HG03135 (cell line): ENCODE data around the gene MIPOL1.
"Not testable (repeated sequence)": the region's sequence is repeated elsewhere in the genome, so short reads cannot be mapped to it uniquely, and the experiment has no call there.

ENCODE experiments used
- ATAC-seq: cut with Tn5 transposase; IDR thresholded peaks from one replicate; pipeline ENCODE4 v1.9.1; 2021; ENCODE audit warnings: mild to moderate bottlenecking, moderate library complexity; ENCODE audit not compliant: unreplicated experiment

The MIPOL1 gene

DNA sequence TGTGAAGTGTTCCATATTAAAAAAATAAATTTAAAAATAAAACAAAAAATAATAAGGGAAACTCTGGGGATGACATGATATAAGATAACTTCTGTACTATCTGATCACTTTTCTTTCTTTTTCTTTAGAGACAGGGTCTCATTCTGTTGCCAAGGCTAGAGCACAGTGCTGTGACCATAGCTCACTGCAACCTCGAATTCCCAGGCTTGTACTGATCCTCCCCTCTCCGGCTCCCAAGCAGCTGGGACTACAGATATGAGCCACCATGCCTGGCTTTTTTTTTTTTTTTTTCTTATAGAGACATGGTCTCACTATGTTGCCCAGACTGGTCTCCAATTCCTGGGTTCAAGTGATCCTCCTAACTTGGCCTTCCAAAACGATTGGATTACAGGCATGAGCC is 10.4 kb upstream of the MIPOL1 start:
- ATAC-seq = no peak

- ATAC-seq = not testable (repeated sequence)
Observed at GRCh38 chr14:37187840-37188577, 9.7 kb upstream of the MIPOL1 start.

DNA sequence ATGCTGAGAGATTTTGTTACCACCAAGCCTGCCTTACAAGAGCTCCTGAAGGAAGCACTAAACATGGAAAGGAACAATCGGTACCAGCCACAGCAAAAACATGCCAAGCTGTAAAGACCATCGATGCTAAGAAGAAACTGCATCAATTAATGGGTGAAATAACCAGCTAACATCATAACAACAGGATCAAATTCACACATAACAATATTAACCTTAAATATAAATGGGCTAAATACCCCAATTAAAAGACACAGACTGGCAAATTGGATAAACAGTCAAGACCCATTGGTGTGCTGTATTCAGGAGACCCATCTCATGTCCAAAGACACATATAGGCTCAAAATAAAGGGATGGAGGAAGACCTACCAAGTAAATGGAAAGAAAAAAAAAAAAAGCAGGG is 8.0 kb upstream of the MIPOL1 start:
- not testable (repeated sequence) for ATAC-seq

DNA sequence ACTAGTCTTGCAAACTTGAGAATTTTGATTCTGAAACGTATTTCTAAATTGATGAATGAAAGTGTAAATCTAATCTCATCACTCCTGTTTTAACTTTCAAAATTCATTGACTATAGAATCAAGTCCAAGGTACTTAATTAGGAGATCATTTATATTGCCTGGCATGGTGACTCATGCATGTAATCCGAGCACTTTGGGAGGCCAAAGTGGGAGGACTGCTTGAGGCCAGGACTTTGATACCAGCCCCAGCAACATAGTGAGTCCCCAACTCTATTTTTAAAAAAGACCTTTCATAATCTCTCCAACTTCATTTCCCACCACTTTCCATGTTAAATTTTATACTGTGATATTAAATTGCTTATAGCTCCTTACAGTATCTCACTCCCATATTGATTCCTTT is 3.0 kb upstream of the MIPOL1 start:
- no peak for ATAC-seq

GRCh38 chr14:37195327-37195726 is 2.4 kb upstream of the MIPOL1 start:
- ATAC-seq = no peak

- ATAC-seq = no peak
Observed at GRCh38 chr14:37196604-37197420, 925 bp upstream of the MIPOL1 start.

DNA sequence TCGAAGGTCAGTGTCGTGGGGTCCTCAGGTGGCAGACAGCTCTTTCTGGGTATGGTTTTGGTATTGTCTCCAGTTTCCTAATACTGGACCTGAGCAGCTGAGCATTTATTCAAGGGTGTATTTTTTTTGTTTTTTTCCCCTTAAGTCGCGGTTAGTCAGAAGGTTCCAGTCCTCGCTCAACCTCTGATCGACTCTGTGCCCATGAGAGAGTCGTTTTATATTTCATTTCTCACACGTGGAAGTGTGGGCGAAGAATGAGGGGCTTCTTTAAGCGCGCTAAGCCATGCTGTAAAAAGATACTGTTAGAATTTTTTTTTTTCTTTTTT is 499 bp downstream of the MIPOL1 start:
- ATAC-seq = no peak

DNA sequence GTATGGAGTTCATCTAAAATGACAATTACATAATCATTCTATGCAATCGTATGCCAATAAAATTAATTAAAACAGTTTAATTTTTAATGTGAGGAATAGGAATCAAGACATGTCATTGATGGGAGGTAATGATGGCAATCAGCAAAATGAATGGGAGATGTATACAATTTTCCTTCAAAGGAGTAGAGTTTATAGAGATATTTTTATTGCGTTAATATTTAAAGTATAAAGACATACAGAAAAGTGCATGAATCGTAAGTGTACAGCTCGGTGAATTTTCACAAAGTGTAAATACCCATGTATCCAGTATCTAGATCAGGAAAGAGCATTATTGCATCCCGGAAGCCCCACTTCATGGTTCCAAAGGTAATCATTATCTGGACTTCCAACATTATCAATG is 1.2 kb downstream of the MIPOL1 start:
- ATAC-seq = no peak

DNA sequence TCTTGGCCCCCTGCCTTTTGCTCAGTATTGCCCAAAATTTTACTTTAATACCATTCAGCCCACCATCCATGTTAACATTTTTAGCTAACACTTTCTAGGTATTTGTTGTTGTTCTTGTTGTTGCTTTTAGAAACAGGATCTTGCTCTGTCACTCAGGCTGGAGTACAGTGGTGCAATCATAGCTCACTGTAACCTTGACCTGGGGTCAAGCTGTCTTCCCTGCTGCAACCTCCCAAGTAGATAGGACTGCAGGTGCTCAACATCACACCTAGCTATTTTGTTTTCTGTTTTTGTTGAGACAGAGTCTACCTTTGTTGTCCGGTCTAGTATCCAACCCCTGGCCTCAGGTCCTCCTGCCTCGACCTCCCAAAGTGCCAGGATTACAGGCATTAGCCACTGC is 4.0 kb downstream of the MIPOL1 start:
- ATAC-seq = no peak

GRCh38 chr14:37202265-37202664 is 4.5 kb downstream of the MIPOL1 start:
- no peak for ATAC-seq

GRCh38 chr14:37202812-37203211 is 5.1 kb downstream of the MIPOL1 start:
- ATAC-seq = no peak

DNA sequence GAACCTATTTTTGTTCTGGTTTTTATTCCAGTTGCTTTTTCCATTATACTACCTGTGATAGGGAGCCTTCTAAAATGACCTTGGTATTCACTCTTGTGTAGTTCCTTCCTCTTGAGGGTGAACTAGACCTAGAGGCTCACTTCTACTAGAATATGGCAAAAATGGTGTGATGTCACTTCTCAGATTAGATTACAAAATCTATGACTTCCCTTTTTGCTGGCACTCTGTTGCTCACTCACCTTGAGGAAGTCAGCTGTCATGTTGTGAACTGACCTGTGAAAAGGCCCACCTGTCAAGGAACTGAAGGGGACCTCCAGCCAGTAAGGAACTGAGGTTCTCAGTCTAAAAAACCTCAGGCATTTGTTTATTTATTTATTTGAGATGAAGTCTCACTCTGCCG is 5.7 kb downstream of the MIPOL1 start:
- ATAC-seq = no peak

DNA sequence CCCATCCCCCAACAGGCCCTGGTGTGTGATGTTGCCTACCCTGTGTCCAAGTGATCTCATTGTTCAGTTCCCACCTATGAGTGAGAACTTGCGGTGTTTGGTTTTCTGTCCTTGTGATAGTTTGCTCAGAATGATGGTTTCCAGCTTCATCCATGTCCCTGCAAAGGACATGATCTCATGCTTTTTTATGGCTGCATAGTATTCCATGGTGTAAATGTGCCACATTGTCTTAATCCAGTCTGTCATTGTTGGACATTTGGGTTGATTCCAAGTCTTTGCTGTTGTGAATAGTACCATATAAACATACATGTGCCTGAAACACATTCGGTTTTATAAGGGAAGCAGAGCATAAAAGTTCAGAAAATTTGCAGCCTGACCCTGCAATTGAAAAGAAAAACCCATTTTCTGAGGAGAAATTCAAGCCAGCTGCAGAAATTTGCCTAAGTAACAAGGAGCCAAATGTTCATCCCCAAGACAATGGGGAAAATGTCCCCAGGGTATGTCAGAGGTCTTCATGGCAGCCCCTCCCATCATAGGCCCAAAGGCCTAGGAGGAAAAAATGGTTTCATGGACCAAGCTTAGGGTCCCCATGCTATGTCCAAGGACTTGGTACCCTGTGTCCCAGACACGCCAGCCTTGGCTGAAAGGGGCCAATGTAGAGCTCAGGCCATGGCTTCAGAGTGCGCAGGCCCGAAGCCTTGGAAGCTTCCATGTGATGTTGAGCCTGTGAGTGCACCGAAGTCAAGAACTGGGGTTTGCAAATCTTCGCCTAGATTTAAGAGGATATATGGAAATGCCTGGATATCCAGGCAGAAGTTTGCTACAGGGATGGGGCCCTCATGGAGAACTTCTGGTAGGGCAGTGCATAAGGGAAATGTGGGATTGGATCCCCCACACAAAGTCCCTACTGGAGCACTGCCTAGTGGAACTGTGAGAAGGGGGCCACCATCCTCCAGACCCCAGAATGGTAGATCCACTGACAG is 8.2 kb downstream of the MIPOL1 start:
- not testable (repeated sequence) for ATAC-seq

GRCh38 chr14:37209617-37210016 is 11.9 kb downstream of the MIPOL1 start:
- not testable (repeated sequence) for ATAC-seq

GRCh38 chr14:37210448-37210847 is 12.7 kb downstream of the MIPOL1 start:
- no peak for ATAC-seq

DNA sequence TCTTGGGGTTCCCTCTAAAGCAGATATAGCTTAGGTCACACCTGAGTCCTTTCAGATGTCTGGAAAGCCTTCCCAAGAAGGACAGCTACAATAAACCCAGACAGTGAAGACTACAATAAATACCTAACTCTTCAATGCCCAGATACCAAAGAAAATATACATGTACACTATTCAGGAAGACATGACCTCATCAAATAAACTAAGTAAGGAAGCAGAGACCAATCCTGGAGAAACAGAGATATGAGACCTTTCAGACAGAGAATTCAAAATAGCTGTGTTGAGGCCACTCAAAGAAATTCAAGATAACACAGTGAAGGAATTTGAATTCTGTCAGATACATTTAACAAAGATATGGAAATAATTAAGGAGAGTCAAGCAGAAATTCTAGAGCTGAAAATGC is 15.3 kb downstream of the MIPOL1 start:
- no peak for ATAC-seq

DNA sequence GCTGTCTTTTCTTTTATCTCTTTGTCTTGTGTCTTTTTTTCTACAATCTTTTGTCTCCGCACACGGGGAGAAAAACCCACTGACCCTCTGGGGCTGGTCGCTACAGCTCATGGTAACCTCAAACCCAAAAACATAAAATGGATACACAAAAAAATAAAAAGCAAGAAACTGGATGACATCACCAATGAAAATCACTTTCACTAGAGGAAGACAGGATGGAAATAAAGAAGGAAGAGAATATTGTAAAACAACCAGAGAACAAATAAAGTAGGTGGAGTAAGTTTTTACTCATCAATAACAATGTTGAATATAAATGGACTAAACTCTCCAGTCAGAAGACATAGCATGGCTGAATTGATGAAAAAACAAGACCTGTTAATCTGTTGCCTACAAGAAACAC is 17.6 kb downstream of the MIPOL1 start:
- no peak for ATAC-seq

- ATAC-seq = no peak
Observed at GRCh38 chr14:37221073-37221472, 23.3 kb downstream of the MIPOL1 start.

- no peak for ATAC-seq
Observed at GRCh38 chr14:37223947-37224474, 26.3 kb downstream of the MIPOL1 start.

DNA sequence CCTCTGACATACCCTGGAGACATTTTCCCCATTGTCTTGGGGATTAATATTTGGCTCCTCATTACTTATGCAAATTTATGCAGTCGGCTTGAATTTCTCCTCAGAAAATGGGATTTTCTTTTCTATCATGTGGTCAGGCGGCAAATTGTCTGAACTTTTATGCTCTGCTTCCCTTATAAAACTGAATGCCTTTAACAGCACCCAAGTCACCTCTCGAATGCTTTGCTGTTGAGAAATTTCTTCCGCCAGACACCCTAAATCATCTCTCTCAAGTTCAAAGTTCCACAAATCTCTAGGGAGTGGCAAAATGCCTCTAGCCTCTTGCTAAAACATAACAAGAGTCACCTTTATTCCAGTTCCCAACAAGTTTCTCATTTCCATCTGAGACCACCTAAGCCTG is 27.9 kb downstream of the MIPOL1 start:
- not testable (repeated sequence) for ATAC-seq
